HEK293T (cell line): ENCODE data around the gene OR1F1.

ENCODE experiments used
- CTCF ChIA-PET: fragments of 350-600 bp; formaldehyde crosslinking; extraction: SDS; loops from one replicate; lab custom pipeline; 2021; ENCODE audit warnings: antibody characterized with exemption, inconsistent platforms; lab: Yijun Ruan, JAX
- POLR2A ChIA-PET: fragments of 350-600 bp; formaldehyde crosslinking; extraction: SDS; loops from one replicate; lab custom pipeline; 2020; ENCODE audit warnings: antibody characterized with exemption, inconsistent platforms; lab: Yijun Ruan, JAX
- DNase-seq: peaks from one replicate; pipeline ENCODE4 v3.0.0; 2012; ENCODE audit warnings: mixed read lengths; ENCODE audit errors: extremely low spot score
- ARNT ChIP-seq: fragments of 450-650 bp; IDR thresholded peaks from 2 replicates; pipeline ENCODE4 v1.6.1; 2017; ENCODE audit warnings: mild to moderate bottlenecking
- BHLHE40 ChIP-seq: fragments of 450-650 bp; IDR thresholded peaks from 2 replicates; pipeline ENCODE4 v1.6.1; 2016; ENCODE audit warnings: mild to moderate bottlenecking, moderate library complexity, borderline replicate concordance
- CTBP1 ChIP-seq: fragments of 450-650 bp; IDR thresholded peaks from 2 replicates; pipeline ENCODE4 v1.6.1; 2016; ENCODE audit warnings: borderline replicate concordance
- ELF4 ChIP-seq: fragments of 450-650 bp; IDR thresholded peaks from 2 replicates; pipeline ENCODE4 v1.6.1; 2017; ENCODE audit warnings: antibody characterized with exemption
- FOXA1 ChIP-seq: fragments of 450-650 bp; IDR thresholded peaks from 2 replicates; pipeline ENCODE4 v1.6.1; 2016; ENCODE audit warnings: mild to moderate bottlenecking
- FOXK2 ChIP-seq: fragments of 450-650 bp; IDR thresholded peaks from 2 replicates; pipeline ENCODE4 v1.6.1; 2016; ENCODE audit warnings: mild to moderate bottlenecking
- FOXM1 ChIP-seq: fragments of 450-650 bp; IDR thresholded peaks from 2 replicates; pipeline ENCODE4 v1.6.1; 2017; ENCODE audit warnings: mild to moderate bottlenecking, borderline replicate concordance
- HDGF ChIP-seq: fragments of 450-650 bp; IDR thresholded peaks from 2 replicates; pipeline ENCODE4 v1.6.1; 2017; ENCODE audit warnings: antibody characterized with exemption, borderline replicate concordance
- L3MBTL2 ChIP-seq: fragments of 450-650 bp; conservative IDR thresholded peaks from 2 replicates; pipeline ENCODE4 v1.6.1; 2016; ENCODE audit warnings: mild to moderate bottlenecking
- LEF1 ChIP-seq: fragments of 450-650 bp; IDR thresholded peaks from 2 replicates; pipeline ENCODE4 v1.6.1; 2017; ENCODE audit warnings: mild to moderate bottlenecking, borderline replicate concordance
- NFRKB ChIP-seq: fragments of 450-650 bp; IDR thresholded peaks from 2 replicates; pipeline ENCODE4 v1.6.1; 2016; ENCODE audit warnings: mild to moderate bottlenecking, moderate library complexity
- PKNOX1 ChIP-seq: fragments of 450-650 bp; IDR thresholded peaks from 2 replicates; pipeline ENCODE4 v1.6.1; 2016
- SP1 ChIP-seq: fragments of 450-650 bp; IDR thresholded peaks from 2 replicates; pipeline ENCODE4 v1.6.1; 2017
- SUZ12 ChIP-seq: fragments of 450-650 bp; IDR thresholded peaks from 2 replicates; pipeline ENCODE4 v1.6.1; 2016; ENCODE audit warnings: mild to moderate bottlenecking
- TARDBP ChIP-seq: fragments of 450-650 bp; IDR thresholded peaks from 2 replicates; pipeline ENCODE4 v1.6.1; 2016
- ZNF384 ChIP-seq: fragments of 450-650 bp; IDR thresholded peaks from 2 replicates; pipeline ENCODE4 v1.6.1; 2016

Gene OR1F1

GRCh38 chr16:3145660-3146059 lies 42.3 kb upstream of the OR1F1 start:
- no peak for TF ChIP-seq SP1
- TF ChIP-seq FOXA1, result no peak
- no peak for TF ChIP-seq L3MBTL2
- no peak for TF ChIP-seq ELF4
- TF ChIP-seq LEF1, result no peak
- no peak for TF ChIP-seq SUZ12
- no peak for TF ChIP-seq TARDBP
- TF ChIP-seq PKNOX1, result no peak
- no peak for TF ChIP-seq FOXM1
- no peak for TF ChIP-seq BHLHE40
- TF ChIP-seq ARNT, result no peak
- no peak for TF ChIP-seq FOXK2
- no peak for TF ChIP-seq ZNF384
- TF ChIP-seq HDGF, result no peak
- TF ChIP-seq CTBP1, result no peak
- no peak for TF ChIP-seq NFRKB
- CTCF ChIA-PET, result no interaction called here
- DNase-seq, result no peak
- POLR2A ChIA-PET, result interaction anchor here (3.3 kb wide), 1 partner anchor 11 kb away, joined by 27 read pairs; the partner anchor contains the start of gene ZNF213

GRCh38 chr16:3147046-3147756 lies 40.8 kb upstream of the OR1F1 start:
- TF ChIP-seq ZNF384 (no peak), NFRKB (no peak), L3MBTL2 (no peak), BHLHE40 (no peak), ELF4 (no peak), ARNT (no peak), SUZ12 (no peak), PKNOX1 (no peak), LEF1 (no peak), CTBP1 (no peak), HDGF (no peak), TARDBP (no peak), FOXM1 (no peak)
- CTCF ChIA-PET, result interaction anchor here (1.0 kb wide), 1 partner anchor 36 kb away, joined by 3 read pairs; no protein-coding TSS in a partner anchor
- DNase-seq, result no peak
- POLR2A ChIA-PET, result interaction anchor here (5.2 kb wide), 1 partner anchor 14 kb away, joined by 78 read pairs; the partner anchor contains the start of gene ZNF213

GRCh38 chr16:3147757-3148104 lies 40.3 kb upstream of the OR1F1 start:
- ChIA-PET CTCF (interaction anchor here (1.0 kb wide), 1 partner anchor 35 kb away, joined by 3 read pairs; no protein-coding TSS in a partner anchor), POLR2A (interaction anchor here (1.1 to 5.2 kb wide), 2 partner anchors 14 to 88 kb away, joined by 3 to 78 read pairs; partner anchors contain the start of gene ZNF213)
- no peak for TF ChIP-seq HDGF
- no peak for TF ChIP-seq LEF1
- no peak for TF ChIP-seq FOXM1
- TF ChIP-seq ZNF384, result no peak
- no peak for TF ChIP-seq PKNOX1
- no peak for DNase-seq

GRCh38 chr16:3148256-3149192 lies 39.5 kb upstream of the OR1F1 start:
- DNase-seq, result no peak
- TF ChIP-seq SUZ12 (no peak), FOXM1 (no peak), L3MBTL2 (no peak), TARDBP (no peak), ZNF384 (no peak), ELF4 (no peak), BHLHE40 (no peak), HDGF (no peak), FOXA1 (no peak)
- POLR2A ChIA-PET, result interaction anchor here (0.8 to 5.2 kb wide), 12 partner anchors 8 to 98 kb away, joined by 3 to 78 read pairs (median 4); partner anchors contain the start of gene ZNF213
- CTCF ChIA-PET, result interaction anchor here (0.6 to 2.4 kb wide), 7 partner anchors 14 to 71 kb away, joined by 3 to 20 read pairs (median 3); partner anchors contain the start of gene ZNF213

GRCh38 chr16:3149193-3149530 lies 38.8 kb upstream of the OR1F1 start:
- DNase-seq, result no peak
- CTCF ChIA-PET, result interaction anchor here (0.6 to 2.4 kb wide), 8 partner anchors 14 to 117 kb away, joined by 3 to 20 read pairs (median 4); partner anchors contain the start of gene ZNF213
- TF ChIP-seq SP1 (no peak), L3MBTL2 (no peak), SUZ12 (no peak), ZNF384 (no peak), PKNOX1 (no peak), NFRKB (no peak)
- POLR2A ChIA-PET, result interaction anchor here (0.8 to 5.2 kb wide), 12 partner anchors 8 to 99 kb away, joined by 3 to 78 read pairs (median 4); partner anchors contain the start of genes OR1F1 and ZNF213
